ENCODE measurements around the gene ALKBH4.

DNA sequence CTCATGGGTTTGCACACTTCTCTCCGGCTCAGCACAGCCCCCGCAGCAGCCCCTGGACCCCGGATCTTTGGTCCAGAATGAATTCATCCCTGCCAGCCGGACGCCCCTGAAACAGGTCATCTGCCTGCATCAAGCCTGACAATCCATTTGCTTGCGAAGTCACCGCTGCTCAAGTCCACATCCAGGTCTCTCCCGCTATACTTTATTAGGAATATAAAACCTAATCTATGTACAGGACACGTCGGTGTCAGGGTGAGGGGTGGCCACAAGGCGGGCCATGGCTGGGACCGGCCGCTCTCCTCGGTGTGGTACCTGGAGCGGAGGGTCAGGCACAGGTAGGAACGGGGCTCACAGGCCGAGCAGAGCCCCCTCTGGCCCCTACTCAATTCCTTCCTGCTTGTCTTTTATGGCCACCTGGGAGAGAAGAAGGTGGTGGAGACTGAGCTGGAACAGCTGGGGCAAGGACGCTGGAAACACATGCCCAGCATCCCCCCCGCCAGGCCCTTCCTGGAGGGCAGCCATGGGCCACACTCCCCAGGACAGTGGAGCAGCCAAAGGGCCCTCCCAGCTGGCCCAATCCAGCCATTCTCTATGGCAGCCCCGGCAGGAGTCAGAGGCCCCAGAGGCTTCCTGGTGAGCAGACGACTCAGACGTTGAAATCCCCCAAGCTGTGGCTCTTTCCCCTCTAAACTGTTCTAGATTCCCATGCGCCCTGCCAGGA, 8.8 kb upstream of the ALKBH4 start:
- TF ChIP-seq POLR2AphosphoS5 (IDR thresholded peaks at IDR 0.05; ENCODE audit: low read depth, low read length) (no peak), E2F6 (IDR thresholded peaks at IDR 0.05) (no peak), TEAD4 (IDR thresholded peaks at IDR 0.05; ENCODE audit: low read depth, low read length) (no peak), TAF1 (IDR thresholded peaks at IDR 0.05; ENCODE audit: low read depth, low read length) (no peak), RFX5 (IDR thresholded peaks at IDR 0.05; ENCODE audit: borderline replicate concordance, low read depth, low read length) (no peak), SIN3A (conservative IDR thresholded peaks at IDR 0.05 in 1 of 2, IDR thresholded peaks at IDR 0.05 in 1 of 2; ENCODE audit: low read depth in 1 of 2, low read length in 2 of 2) (no peak), ASH2L (IDR thresholded peaks at IDR 0.05; ENCODE audit: low read length) (no peak), EZH2 (IDR thresholded peaks at IDR 0.05; ENCODE audit: low read depth, low read length, severe bottlenecking) (no peak)
- TF ChIP-seq, protein P1, sequence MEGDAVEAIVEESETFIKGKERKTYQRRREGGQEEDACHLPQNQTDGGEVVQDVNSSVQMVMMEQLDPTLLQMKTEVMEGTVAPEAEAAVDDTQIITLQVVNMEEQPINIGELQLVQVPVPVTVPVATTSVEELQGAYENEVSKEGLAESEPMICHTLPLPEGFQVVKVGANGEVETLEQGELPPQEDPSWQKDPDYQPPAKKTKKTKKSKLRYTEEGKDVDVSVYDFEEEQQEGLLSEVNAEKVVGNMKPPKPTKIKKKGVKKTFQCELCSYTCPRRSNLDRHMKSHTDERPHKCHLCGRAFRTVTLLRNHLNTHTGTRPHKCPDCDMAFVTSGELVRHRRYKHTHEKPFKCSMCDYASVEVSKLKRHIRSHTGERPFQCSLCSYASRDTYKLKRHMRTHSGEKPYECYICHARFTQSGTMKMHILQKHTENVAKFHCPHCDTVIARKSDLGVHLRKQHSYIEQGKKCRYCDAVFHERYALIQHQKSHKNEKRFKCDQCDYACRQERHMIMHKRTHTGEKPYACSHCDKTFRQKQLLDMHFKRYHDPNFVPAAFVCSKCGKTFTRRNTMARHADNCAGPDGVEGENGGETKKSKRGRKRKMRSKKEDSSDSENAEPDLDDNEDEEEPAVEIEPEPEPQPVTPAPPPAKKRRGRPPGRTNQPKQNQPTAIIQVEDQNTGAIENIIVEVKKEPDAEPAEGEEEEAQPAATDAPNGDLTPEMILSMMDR (IDR thresholded peaks at IDR 0.05; ENCODE audit: control extremely low read depth in 1 of 3, insufficient read depth in 1 of 3, low read depth in 1 of 3, low read length in 3 of 3), result no peak
- TF ChIP-seq, protein P2, sequence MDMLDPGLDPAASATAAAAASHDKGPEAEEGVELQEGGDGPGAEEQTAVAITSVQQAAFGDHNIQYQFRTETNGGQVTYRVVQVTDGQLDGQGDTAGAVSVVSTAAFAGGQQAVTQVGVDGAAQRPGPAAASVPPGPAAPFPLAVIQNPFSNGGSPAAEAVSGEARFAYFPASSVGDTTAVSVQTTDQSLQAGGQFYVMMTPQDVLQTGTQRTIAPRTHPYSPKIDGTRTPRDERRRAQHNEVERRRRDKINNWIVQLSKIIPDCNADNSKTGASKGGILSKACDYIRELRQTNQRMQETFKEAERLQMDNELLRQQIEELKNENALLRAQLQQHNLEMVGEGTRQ (IDR thresholded peaks at IDR 0.05; ENCODE audit: low read length), result no peak
